K562 (cell line): ENCODE results near the gene FRMD4A. TPM values are rescaled to one million over a fixed set of nuclear protein-coding genes. Genes with fewer than 3 reads are reported as not detected.

Source experiments
- ATAC-seq: fragments of 200-7000 bp; cut with Tn5 transposase; 3 replicates; pipeline ENCODE4 v1.9.1; 2020; ENCODE audit warnings: moderate library complexity
- BruUV-seq: library from RNA; stranded (reverse); fragments of 400-500 nt; replicated peaks from 2 replicates; lab custom pipeline; 2021; lab: Mats Ljungman, UMichigan
- CTCF ChIA-PET: fragments of 300-600 bp; formaldehyde crosslinking; extraction: SDS; loops from one replicate; lab custom pipeline; 2021; ENCODE audit warnings: low intra/inter-chr PET ratio; lab: Yijun Ruan, JAX
- POLR2A ChIA-PET: fragments of 300-600, 350-650 bp; sonication (Branson Sonifier 250); formaldehyde crosslinking; extraction: SDS; loops from one replicate; lab custom pipeline; 2021; ENCODE audit warnings: antibody characterized with exemption, inconsistent platforms; lab: Yijun Ruan, JAX
- DNase-seq, 4 experiments: peaks; one replicate each; pipeline versions ENCODE4 v3.0.0 to v3.0.0-alpha.2; 2011 to 2018; ENCODE audit warnings: low spot score in 3 of 4, mixed read lengths in 3 of 4; ENCODE audit errors: extremely low read depth in 1 of 4
- FAIRE-seq: peaks from 2 replicates; lab custom pipeline; 2011; peaks lifted over from hg19 to GRCh38; lab: Jason Lieb, UNC
- H2AFZ ChIP-seq: 2 replicates; pipeline ENCODE4 v1.6.0; 2011; ENCODE audit warnings: low read depth, low read length, control low read depth, inconsistent platforms
- H3K27ac ChIP-seq: fragments of 200-600 bp; 3 replicates; pipeline ENCODE4 v1.8.0; 2011; ENCODE audit warnings: low read depth, mild to moderate bottlenecking, control low read depth, inconsistent platforms, low read length, moderate library complexity, mixed read lengths; ENCODE audit errors: extremely low read depth
- H3K27me3 ChIP-seq, 2 experiments: fragments of 300-600 bp in 1 of 2; 2 replicates in 1 of 2; 3 replicates in 1 of 2; pipeline versions ENCODE4 v1.6.0 to v1.8.0; 2011; ENCODE audit warnings: inconsistent platforms in 2 of 2, low read length in 2 of 2, mild to moderate bottlenecking in 1 of 2, mixed read lengths in 1 of 2, moderate library complexity in 1 of 2; ENCODE audit not compliant: control insufficient read depth in 2 of 2, insufficient read depth in 2 of 2
- H3K36me3 ChIP-seq: fragments of 300-600 bp; 3 replicates; pipeline ENCODE4 v1.8.0; 2011; ENCODE audit warnings: mild to moderate bottlenecking, low read length, inconsistent platforms; ENCODE audit not compliant: control insufficient read depth, insufficient read depth
- H3K4me1 ChIP-seq, 2 experiments: fragments of 200-600 bp in 1 of 2; replicated peaks in 1 of 2; 2 replicates in 1 of 2; 3 replicates in 1 of 2; pipeline versions ENCODE4 v1.5.1 to v1.8.0; 2011; ENCODE audit warnings: inconsistent platforms in 2 of 2, low read length in 2 of 2, mild to moderate bottlenecking in 1 of 2, mixed read lengths in 1 of 2, moderate library complexity in 1 of 2; ENCODE audit not compliant: control insufficient read depth in 2 of 2, insufficient read depth in 2 of 2
- H3K4me2 ChIP-seq: 2 replicates; pipeline ENCODE4 v1.6.1; 2011; ENCODE audit warnings: low read length, control low read depth, inconsistent platforms, mixed read lengths; ENCODE audit not compliant: insufficient read depth
- H3K4me3 ChIP-seq: fragments of 200-600 bp; sonication (generic), shearing (Covaris generic); 2 replicates; pipeline ENCODE4 v1.5.1; 2016; ENCODE audit warnings: control low read depth, inconsistent platforms
- H3K79me2 ChIP-seq: fragments of 200-600 bp; 3 replicates; pipeline ENCODE4 v1.8.0; 2011; ENCODE audit warnings: low read length, inconsistent platforms; ENCODE audit not compliant: control insufficient read depth, insufficient read depth
- H3K9ac ChIP-seq, 2 experiments: 2 replicates each; pipeline versions ENCODE4 v1.6.0 to v1.6.1; 2011; ENCODE audit warnings: low read depth in 2 of 2, low read length in 2 of 2, control low read depth in 1 of 2, inconsistent platforms in 1 of 2, mild to moderate bottlenecking in 1 of 2, mixed read lengths in 1 of 2; ENCODE audit not compliant: insufficient read depth in 1 of 2
- H3K9me1 ChIP-seq: one replicate; pipeline ENCODE4 v1.6.0; 2011; ENCODE audit warnings: inconsistent platforms, mild to moderate bottlenecking, low read length, moderate library complexity; ENCODE audit not compliant: control insufficient read depth, insufficient read depth
- H3K9me3 ChIP-seq: replicated peaks from 2 replicates; pipeline ENCODE4 v1.5.1; 2011; ENCODE audit warnings: low read depth, low read length, inconsistent platforms; ENCODE audit not compliant: control insufficient read depth, insufficient read depth
- H4K20me1 ChIP-seq: replicated peaks from 2 replicates; pipeline ENCODE4 v1.6.1; 2011; ENCODE audit warnings: low read length, inconsistent platforms, mixed read lengths; ENCODE audit not compliant: control insufficient read depth, insufficient read depth
- BRCA1 ChIP-seq, 2 experiments: fragments of 450-650 bp in 1 of 2; sonication (generic) in 1 of 2; formaldehyde crosslinking in 1 of 2; IDR thresholded peaks; 2 replicates each; pipeline versions ENCODE4 v1.5.0 to v1.6.1; 2017 to 2020; ENCODE audit warnings: mild to moderate bottlenecking in 1 of 2, missing genetic modification reagents in 1 of 2
- EP300 ChIP-seq: IDR thresholded peaks from 2 replicates; pipeline ENCODE4 v1.6.1; 2012; ENCODE audit warnings: low read length, improper control_type of control experiment
- MCM5 ChIP-seq: fragments of 450-650 bp; IDR thresholded peaks from 2 replicates; pipeline ENCODE4 v1.6.1; 2016; ENCODE audit warnings: low read depth
- SAFB2 ChIP-seq: fragments of 200-400 bp; formaldehyde crosslinking; IDR thresholded peaks from 2 replicates; pipeline ENCODE4 v1.6.1; 2018; ENCODE audit warnings: borderline replicate concordance, low read length, low read depth, moderate library complexity; ENCODE audit not compliant: severe bottlenecking
- ZNF174 ChIP-seq: fragments of 250-450 bp; sonication (Bioruptor Pico); IDR thresholded peaks from 2 replicates; pipeline ENCODE4 v1.4.0; 2020; ENCODE audit warnings: mild to moderate bottlenecking
- ZNF444 ChIP-seq: fragments of 250-450 bp; sonication (Bioruptor Pico); IDR thresholded peaks from 2 replicates; pipeline ENCODE4 v1.4.0; 2020; ENCODE audit warnings: mild to moderate bottlenecking, moderate library complexity
- WGBS: fragments of 100-300 bp; shearing (Covaris generic); methylation state at CpG from one replicate; pipeline ENCODE4 v1.1.6; 2016; ENCODE audit warnings: low coverage, mixed read lengths; ENCODE audit not compliant: insufficient coverage; ENCODE audit errors: missing lambda C conversion rate; 5-methylcytosine and 5-hydroxymethylcytosine counted together
- in situ Hi-C: fragments of 300-500 bp; cut with MboI; formaldehyde crosslinking; loops from 4 replicates; pipeline ENCODE4 v1.15.0; 2018; ENCODE audit warnings: inconsistent platforms, mixed read lengths
- intact Hi-C: fragments of 100-400 bp; cut with micrococcal nuclease; formaldehyde crosslinking; loops from 2 replicates; pipeline ENCODE4 v1.14.2; 2022
- polyA plus RNA-seq, 8 experiments: library from polyadenylated mRNA; depleted of rRNA in 4 of 8; stranded (reverse) in 5 of 8; unstranded in 3 of 8; fragments of >200 nt; fragmentation: Nextera tagmentation in 2 of 8; fragmentation: Illumina TruSeq in 1 of 8; extraction: Ambion mirVana in 2 of 8; extraction: Trizol in 1 of 8; gene quantifications; 2 replicates each; pipeline versions ENCODE4 v1.2.1 to v1.2.3, GENCODE V29; 2011 to 2014; ENCODE audit warnings: inconsistent platforms in 1 of 8, missing spikeins in 1 of 8
- total RNA-seq, 7 experiments: library from RNA; depleted of rRNA in 6 of 7; stranded (reverse); fragments of >200 nt in 6 of 7; fragmentation: Illumina TruSeq in 2 of 7; extraction: Trizol in 2 of 7; gene quantifications; 2 replicates each; pipeline versions ENCODE4 v1.2.1 to v1.2.3, GENCODE V29; 2011 to 2021; ENCODE audit warnings: low replicate concordance in 1 of 7
- TF ChIP-seq, protein P1 (sequence below), 2 experiments: IDR thresholded peaks; 2 replicates each; pipeline ENCODE4 v1.6.1; 2011; ENCODE audit warnings: borderline replicate concordance in 1 of 2, control low read depth in 1 of 2, low read depth in 1 of 2, low read length in 1 of 2, mild to moderate bottlenecking in 1 of 2, mixed read lengths in 1 of 2, moderate library complexity in 1 of 2; ENCODE audit not compliant: insufficient read depth in 1 of 2, insufficient read length in 1 of 2, poor library complexity in 1 of 2, severe bottlenecking in 1 of 2; ENCODE audit errors: extremely low read depth in 1 of 2

FRMD4A gene
- total and polyA plus RNA-seq, 9 of the 15 experiments (the other 6 are each of a cell fraction or from before 2014, with no cell fraction given), result 0.80 to 5.2 (median 3.0) TPM

DNA sequence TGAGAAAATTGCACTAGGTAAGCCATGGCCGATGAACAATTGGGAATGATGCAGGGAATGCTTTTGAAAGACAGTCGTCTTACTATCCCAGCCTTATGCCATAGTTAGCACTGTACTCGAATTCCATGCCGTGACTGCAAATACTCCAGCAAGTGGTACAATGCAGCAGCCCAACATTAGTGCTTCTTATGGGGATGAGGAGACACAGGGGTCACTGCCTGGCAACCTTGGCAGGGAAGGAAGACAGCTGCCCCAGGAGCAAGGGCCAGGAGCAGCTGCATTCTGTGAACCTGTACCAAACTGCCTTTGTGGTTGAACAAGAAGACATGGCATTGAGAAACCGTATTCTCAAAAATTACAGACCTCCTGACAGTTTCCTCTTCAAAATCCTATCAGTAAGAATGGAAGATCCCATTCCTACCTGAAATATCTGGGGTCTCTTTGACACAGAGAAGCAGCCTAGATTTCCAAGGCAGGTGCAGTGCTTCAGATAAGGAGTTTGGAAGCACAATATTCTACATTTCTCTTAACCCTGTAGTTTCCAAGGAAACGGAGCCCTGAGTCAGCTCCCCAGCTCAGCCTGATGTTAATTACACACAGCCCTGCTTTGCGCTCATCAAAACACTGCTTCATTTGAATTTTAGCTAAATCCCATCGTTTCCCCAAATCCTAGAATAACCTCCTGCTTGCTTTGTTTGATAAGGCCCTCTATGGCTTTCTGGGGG, 49.0 kb upstream of the FRMD4A start:
- under 1% methylated on average over 8 of the region's 8 CpGs for WGBS
- H3K4me3 ChIP-seq, result no peak overlapping the region
- no peaks in the 10 kb centered on the region for H3K36me3 ChIP-seq
- H3K4me2 ChIP-seq, result no peak overlapping the region
- H3K9me3 ChIP-seq, result no peaks in the 10 kb centered on the region
- H3K9ac ChIP-seq, result no peak overlapping the region
- BruUV-seq, result no TSS peak
- ATAC-seq, result no peak
- H3K27ac ChIP-seq, result no peak overlapping the region
- H3K79me2 ChIP-seq, result no peaks in the 10 kb centered on the region
- ChIA-PET CTCF (no interaction called here), POLR2A (no interaction called here)
- in situ Hi-C loops, result no loop called here
- no peaks in the 10 kb centered on the region for H3K4me1 ChIP-seq
- no peaks in the 10 kb centered on the region for H4K20me1 ChIP-seq
- intact Hi-C loops, result no loop called here
- no peaks in the 10 kb centered on the region for H3K9me1 ChIP-seq
- H2AFZ ChIP-seq, result no peak overlapping the region
- no peaks in the 10 kb centered on the region; a peak in 2 of 5 replicates for H3K27me3 ChIP-seq
- TF ChIP-seq MCM5 (no peak), EP300 (no peak), ZNF444 (CRISPR knock-in tag) (no peak), ZNF174 (CRISPR knock-in tag) (no peak), SAFB2 (no peak), BRCA1 (IDR thresholded peaks at IDR 0.05) (no peak), BRCA1 (CRISPR knock-in tag; IDR thresholded peaks at IDR 0.05) (no peak)
- TF ChIP-seq, protein P1, sequence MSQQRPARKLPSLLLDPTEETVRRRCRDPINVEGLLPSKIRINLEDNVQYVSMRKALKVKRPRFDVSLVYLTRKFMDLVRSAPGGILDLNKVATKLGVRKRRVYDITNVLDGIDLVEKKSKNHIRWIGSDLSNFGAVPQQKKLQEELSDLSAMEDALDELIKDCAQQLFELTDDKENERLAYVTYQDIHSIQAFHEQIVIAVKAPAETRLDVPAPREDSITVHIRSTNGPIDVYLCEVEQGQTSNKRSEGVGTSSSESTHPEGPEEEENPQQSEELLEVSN (IDR thresholded peaks at IDR 0.05; ENCODE audit: borderline replicate concordance in 1 of 2, extremely low read depth in 1 of 2, insufficient read depth in 1 of 2, insufficient read length in 1 of 2, low read depth in 1 of 2, low read length in 1 of 2, poor library complexity in 1 of 2, severe bottlenecking in 1 of 2), result no peak
- FAIRE-seq, result no peak
- DNase-seq, result no peak
